GM21619 (cell line): ENCODE results near the gene TRIM23.

Source experiments
- ATAC-seq: cut with Tn5 transposase; IDR thresholded peaks from one replicate; pipeline ENCODE4 v1.9.1; 2021; ENCODE audit not compliant: unreplicated experiment

TRIM23 gene

GRCh38 chr5:65566505-65566904 lies 57.6 kb downstream of the TRIM23 start:
- no peak for ATAC-seq

- ATAC-seq = no peak
These were observed 60.4 kb downstream of the TRIM23 start for GRCh38 chr5:65563777-65564176.

- ATAC-seq = peak; percentile 99
These were observed 61.1 kb downstream of the TRIM23 start, which contains the start of the genes CENPK and PPWD1 for GRCh38 chr5:65562731-65563701. TSS of gene CENPK (minus strand) at chr5:65563168. CDS start at chr5:65554907, 8,261 bp downstream. TSS of gene PPWD1 (plus strand) at chr5:65563296. CDS start at chr5:65563311, 15 bp downstream.

GRCh38 chr5:65556718-65557117 lies 67.4 kb downstream of the TRIM23 start:
- ATAC-seq = no peak

GRCh38 chr5:65556181-65556580 lies 68.0 kb downstream of the TRIM23 start:
- ATAC-seq = no peak

GRCh38 chr5:65555287-65555686 lies 68.8 kb downstream of the TRIM23 start:
- ATAC-seq = no peak

- no peak for ATAC-seq
These were observed 70.2 kb downstream of the TRIM23 start for GRCh38 chr5:65553941-65554340.

GRCh38 chr5:65548281-65548680 lies 75.9 kb downstream of the TRIM23 start:
- no peak for ATAC-seq

GRCh38 chr5:65546141-65546540 lies 78.0 kb downstream of the TRIM23 start:
- no peak for ATAC-seq

GRCh38 chr5:65544473-65544872 lies 79.7 kb downstream of the TRIM23 start:
- no peak for ATAC-seq

- no peak for ATAC-seq
These were observed 84.3 kb downstream of the TRIM23 start for GRCh38 chr5:65539827-65540226.
